RWPE2 (cell line): ENCODE measurements around the gene CLMP.
A peak's percentile ranks its signal among the peaks of the same experiment; 100 is the strongest.

ENCODE experiments used
- ATAC-seq: fragments of 200-7000 bp; cut with Tn5 transposase; 3 replicates; pipeline ENCODE4 v1.9.1; 2021; ENCODE audit warnings: low read depth
- DNase-seq: peaks from one replicate; pipeline ENCODE4 v3.0.0-alpha.2; 2020; ENCODE audit warnings: low spot score
- H3K27ac ChIP-seq: fragments of 450-650 bp; 2 replicates; pipeline ENCODE4 v1.5.1; 2017; ENCODE audit warnings: mild to moderate bottlenecking; ENCODE audit not compliant: poor library complexity, severe bottlenecking
- H3K27me3 ChIP-seq: fragments of 250-450 bp; sonication (Bioruptor Pico); 2 replicates; pipeline ENCODE4 v1.5.1; 2021; ENCODE audit warnings: mild to moderate bottlenecking, moderate library complexity; ENCODE audit not compliant: insufficient read depth, poor library complexity, severe bottlenecking
- H3K36me3 ChIP-seq: fragments of 250-450 bp; sonication (Bioruptor Pico); 2 replicates; pipeline ENCODE4 v1.5.1; 2020; ENCODE audit warnings: low read depth, mild to moderate bottlenecking, moderate library complexity
- H3K4me1 ChIP-seq: fragments of 250-450 bp; sonication (Bioruptor Pico); 2 replicates; pipeline ENCODE4 v1.5.1; 2021; ENCODE audit warnings: mild to moderate bottlenecking, moderate library complexity; ENCODE audit not compliant: insufficient read depth, poor library complexity, severe bottlenecking
- H3K4me3 ChIP-seq: fragments of 250-450 bp; sonication (Bioruptor Pico); 2 replicates; pipeline ENCODE4 v1.5.1; 2021; ENCODE audit warnings: mild to moderate bottlenecking, moderate library complexity; ENCODE audit not compliant: severe bottlenecking
- H3K9me3 ChIP-seq: fragments of 250-450 bp; sonication (Bioruptor Pico); 2 replicates; pipeline ENCODE4 v1.5.1; 2021; ENCODE audit warnings: mild to moderate bottlenecking, moderate library complexity; ENCODE audit not compliant: severe bottlenecking
- CTCF ChIP-seq: fragments of 450-650 bp; IDR thresholded peaks from one replicate; pipeline ENCODE4 v1.5.1; 2017; ENCODE audit warnings: mild to moderate bottlenecking, moderate library complexity; ENCODE audit not compliant: poor library complexity, severe bottlenecking

Gene CLMP

GRCh38 chr11:123122341-123122740, 72.7 kb downstream of the CLMP start:
- Histone ChIP-seq H3K36me3 (no peaks in the 10 kb centered on the region), H3K4me1 (peaks cover 29% of the 10 kb centered on the region), H3K27me3 (no peaks in the 10 kb centered on the region), H3K27ac (peak overlapping the region; percentile 51), H3K4me3 (no peak overlapping the region), H3K9me3 (no peaks in the 10 kb centered on the region)
- ATAC-seq, result peak; percentile 36; the same call in 2 of the 3 replicates
- no peak for TF ChIP-seq CTCF
- no peak for DNase-seq

GRCh38 chr11:123116486-123116885, 78.6 kb downstream of the CLMP start:
- ATAC-seq (no peak), DNase-seq (no peak)
- peaks cover 6% of the 10 kb centered on the region for H3K9me3 ChIP-seq
- no peak overlapping the region for H3K27ac ChIP-seq
- TF ChIP-seq CTCF, result no peak
- H3K36me3 ChIP-seq, result peaks cover 14% of the 10 kb centered on the region; the same call in 1 of the 2 replicates
- peaks cover 28% of the 10 kb centered on the region for H3K4me1 ChIP-seq
- no peak overlapping the region for H3K4me3 ChIP-seq
- H3K27me3 ChIP-seq, result no peaks in the 10 kb centered on the region

GRCh38 chr11:123111465-123111864, 83.6 kb downstream of the CLMP start:
- H3K9me3 ChIP-seq, result peaks cover 6% of the 10 kb centered on the region
- no peak overlapping the region for H3K4me3 ChIP-seq
- TF ChIP-seq CTCF, result peak; percentile 95
- H3K4me1 ChIP-seq, result peaks cover 11% of the 10 kb centered on the region
- peak; percentile 75 for ATAC-seq
- H3K27ac ChIP-seq, result peak overlapping the region; percentile 82
- no peak for DNase-seq
- H3K36me3 ChIP-seq, result peaks cover 9% of the 10 kb centered on the region; the same call in 1 of the 2 replicates
- no peaks in the 10 kb centered on the region for H3K27me3 ChIP-seq

GRCh38 chr11:123110397-123110796, 84.7 kb downstream of the CLMP start:
- no peak for DNase-seq
- no peak for ATAC-seq
- no peak overlapping the region for H3K27ac ChIP-seq
- no peaks in the 10 kb centered on the region for H3K27me3 ChIP-seq
- no peak overlapping the region for H3K4me3 ChIP-seq
- no peak for TF ChIP-seq CTCF
- peaks cover 11% of the 10 kb centered on the region for H3K4me1 ChIP-seq
- H3K36me3 ChIP-seq, result 0 out of 2 replicates have a peak, but pooled peaks cover 3% of the 10 kb centered on the region
- H3K9me3 ChIP-seq, result peaks cover 2% of the 10 kb centered on the region

GRCh38 chr11:123107945-123108495, 87.0 kb downstream of the CLMP start:
- Histone ChIP-seq H3K4me3 (no peak overlapping the region), H3K36me3 (0 out of 2 replicates have a peak, but pooled peaks cover 2% of the 10 kb centered on the region), H3K27me3 (no peaks in the 10 kb centered on the region), H3K4me1 (peaks cover 11% of the 10 kb centered on the region), H3K27ac (no peak overlapping the region), H3K9me3 (peaks cover 2% of the 10 kb centered on the region)
- no peak for TF ChIP-seq CTCF
- ATAC-seq (no peak), DNase-seq (no peak)
